Ammon's horn (tissue), 1 donor: ENCODE data around the gene MAPRE2.
"Not testable (repeated sequence)": the region's sequence is repeated elsewhere in the genome, so short reads cannot be mapped to it uniquely, and the experiment has no call there.

Source experiments
- DNase-seq: peaks from one replicate; pipeline ENCODE4 v3.0.0-alpha.2; 2016; ENCODE audit warnings: low spot score

The MAPRE2 gene

DNA sequence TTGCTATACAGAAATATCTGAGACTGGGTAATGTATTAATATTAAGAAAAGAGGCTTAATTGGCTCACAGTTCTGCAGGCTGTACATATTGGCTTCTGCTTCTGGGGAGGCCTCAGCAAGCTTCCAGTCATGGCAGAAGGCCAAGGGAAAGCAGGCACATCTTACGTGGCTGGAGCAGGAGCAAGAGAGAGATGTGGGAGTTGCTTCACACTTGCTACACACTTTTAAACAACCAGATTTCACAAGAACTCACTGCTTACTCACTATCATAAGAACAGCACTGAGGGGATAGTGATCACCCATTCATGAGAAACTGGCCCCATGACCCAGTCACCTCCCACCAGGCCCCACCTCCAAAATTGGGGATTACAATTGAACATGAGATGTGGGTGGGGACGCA lies 50.6 kb downstream of the MAPRE2 start:
- no peak for DNase-seq

DNA sequence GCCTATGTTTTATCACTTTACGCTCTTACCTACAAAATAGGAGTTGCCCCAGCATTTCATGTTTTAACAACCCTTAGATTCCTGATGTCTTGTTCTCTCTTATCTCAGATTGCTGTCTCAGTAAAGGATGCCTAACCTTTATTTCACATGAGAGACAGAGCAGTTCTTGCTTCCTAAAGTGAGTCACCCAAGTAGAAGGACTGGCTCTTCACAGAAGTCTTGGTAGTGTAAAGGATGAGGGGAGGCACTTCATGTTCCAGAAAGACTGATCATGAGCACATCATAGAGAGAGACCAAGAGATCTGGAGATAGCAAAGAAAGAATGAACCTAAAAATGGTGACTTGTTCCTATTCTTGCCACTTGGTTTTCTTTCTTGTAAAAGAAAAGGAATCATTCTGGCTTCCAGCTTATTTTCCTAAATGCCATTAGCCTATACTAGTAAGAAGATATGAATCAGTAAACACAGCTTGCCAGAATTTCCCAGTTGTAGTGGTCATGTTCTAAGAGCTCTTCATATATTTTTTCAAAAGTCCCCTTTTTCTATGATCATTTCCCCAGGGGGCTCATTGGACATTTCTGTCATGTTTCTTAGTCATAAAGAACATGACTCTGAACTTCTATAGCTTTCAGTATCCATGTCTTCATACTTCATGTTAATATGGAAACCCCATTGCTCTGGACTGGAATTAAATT lies 54.9 kb downstream of the MAPRE2 start:
- no peak for DNase-seq

DNA sequence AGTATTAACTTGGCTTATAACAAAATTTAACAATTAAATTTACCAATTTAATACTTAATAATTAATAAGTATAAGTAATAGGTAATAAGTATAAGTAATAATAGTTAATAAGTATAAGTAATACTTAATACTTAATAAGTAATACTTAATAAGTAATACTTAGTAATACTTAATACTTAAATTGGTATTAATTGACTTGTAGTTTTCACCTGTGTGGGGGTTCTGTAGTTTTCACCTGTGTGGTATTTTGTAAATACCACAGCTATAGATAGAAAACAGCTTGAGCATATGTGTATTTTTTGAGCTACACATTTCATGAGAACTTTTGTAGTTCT lies 55.4 kb downstream of the MAPRE2 start:
- DNase-seq, result no peak

DNA sequence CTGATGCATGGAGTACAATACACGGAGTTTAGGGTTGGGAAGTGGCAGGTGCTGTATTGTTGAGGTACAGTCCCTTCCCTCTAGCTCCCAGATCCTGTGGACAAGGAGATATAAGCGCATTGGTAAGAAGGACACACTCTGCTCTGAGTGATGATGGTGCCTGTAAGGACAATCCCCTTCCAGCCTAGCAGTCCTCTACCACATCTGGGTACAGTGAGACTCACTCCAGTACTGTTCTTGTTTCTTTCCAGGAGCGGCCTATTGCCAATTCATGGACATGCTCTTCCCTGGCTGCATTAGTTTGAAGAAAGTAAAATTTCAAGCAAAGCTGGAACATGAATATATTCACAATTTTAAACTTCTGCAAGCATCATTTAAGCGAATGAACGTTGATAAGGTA lies 56.0 kb downstream of the MAPRE2 start:
- DNase-seq, result no peak

DNA sequence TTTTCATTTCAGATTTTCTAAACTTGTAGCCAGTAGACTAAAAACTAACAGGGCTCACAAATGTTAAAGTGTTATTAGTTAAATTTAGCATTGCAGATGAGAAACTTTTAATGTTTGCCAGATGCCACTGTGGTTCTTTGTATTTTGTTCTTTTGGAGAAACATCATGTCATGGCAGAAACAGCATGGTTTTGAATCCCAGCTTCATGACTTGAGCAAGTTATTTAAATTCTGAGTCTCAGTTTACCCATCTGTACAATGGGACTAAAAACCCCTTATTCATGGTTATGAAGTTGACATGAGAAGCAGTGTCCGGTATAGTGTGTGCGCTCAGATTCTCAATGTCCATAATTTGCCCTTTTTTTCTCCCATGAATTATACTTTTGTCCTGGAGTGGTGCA lies 56.5 kb downstream of the MAPRE2 start:
- DNase-seq, result no peak

DNA sequence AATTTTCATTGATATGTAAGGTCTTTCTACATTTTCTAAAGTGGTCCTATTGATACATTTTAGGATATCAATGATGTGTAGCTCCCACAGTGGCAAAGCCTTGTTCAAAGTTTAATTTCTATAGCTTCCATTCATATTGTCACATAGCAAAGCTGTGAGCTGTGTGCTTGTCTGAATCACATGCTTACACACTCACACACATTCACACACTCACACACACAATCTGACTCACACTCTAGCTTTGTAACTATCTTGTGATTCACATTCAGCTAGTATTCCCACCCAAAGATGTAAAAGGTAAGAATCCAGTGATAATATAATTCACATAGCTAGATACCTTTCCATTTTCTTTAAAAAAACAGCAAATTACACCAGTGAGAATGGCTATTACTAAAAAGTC lies 58.7 kb downstream of the MAPRE2 start:
- DNase-seq, result no peak

DNA sequence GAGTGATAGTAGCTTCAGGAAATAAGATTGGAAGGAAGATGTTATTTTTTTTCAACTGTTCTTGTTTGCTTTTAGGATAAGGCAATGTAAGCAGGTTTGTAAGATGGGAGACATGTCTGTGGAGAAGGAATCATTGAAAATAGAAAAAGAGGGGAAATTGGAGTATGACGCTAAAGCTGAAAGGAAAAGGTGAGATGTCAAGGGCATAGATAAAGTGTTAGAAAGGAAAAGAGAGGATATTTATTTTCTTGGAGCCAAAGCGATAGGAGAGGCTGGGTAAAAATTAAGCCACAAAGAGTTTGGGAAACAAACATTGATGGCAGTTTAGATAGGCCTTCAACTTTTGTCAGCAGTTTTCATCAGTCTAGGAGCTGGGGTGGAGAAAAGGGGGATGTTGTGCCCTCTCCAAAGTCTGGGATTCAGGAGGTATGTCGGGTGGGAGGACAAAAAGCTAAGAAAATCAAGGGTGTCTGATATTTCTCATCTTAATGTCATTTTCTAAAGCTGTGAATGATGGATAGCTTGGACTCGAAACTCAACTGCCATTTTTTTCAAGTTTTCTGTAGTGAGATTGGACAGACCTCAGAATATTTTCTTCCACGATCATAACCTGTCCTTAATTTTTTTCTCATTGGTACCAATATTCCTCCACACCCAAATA lies 63.3 kb downstream of the MAPRE2 start:
- DNase-seq, result no peak

DNA sequence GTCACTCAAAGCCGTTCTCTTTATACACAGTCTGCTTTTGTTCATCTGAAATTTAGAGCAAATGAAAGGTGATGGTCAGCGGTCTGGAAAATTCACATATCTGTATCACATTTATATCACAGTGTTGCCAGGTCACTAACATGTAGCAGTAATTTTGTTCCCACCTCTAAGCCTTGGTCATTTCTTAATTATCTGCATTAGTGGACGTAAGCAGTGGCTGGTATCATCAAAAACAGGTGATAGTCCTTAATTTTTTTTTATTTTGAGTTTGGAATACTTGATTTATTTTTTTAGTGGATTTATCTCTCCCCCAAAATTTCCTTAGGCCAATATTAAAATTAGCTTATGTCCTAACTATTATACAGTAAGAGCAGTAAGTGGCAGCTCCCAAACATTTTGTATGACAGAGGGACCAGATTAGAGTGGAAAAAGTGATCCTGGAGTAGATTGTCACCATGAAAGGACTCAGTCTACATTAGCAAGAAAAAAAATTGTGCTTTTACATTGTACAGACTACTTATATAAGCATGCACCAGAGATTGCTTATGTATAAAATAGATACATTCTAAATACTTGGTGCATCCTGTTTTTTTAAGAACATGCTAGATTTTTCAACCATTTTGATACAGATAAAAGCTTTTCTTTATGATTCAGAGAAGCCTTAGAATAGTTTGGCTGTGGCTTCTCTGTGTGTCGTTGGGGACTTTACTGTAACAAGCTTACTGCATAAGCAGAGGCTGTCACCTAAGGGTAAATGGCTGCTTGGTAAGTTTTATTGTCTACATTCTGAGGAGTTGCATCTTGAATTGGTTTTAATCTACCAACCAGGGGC lies 65.0 kb downstream of the MAPRE2 start:
- no peak for DNase-seq

DNA sequence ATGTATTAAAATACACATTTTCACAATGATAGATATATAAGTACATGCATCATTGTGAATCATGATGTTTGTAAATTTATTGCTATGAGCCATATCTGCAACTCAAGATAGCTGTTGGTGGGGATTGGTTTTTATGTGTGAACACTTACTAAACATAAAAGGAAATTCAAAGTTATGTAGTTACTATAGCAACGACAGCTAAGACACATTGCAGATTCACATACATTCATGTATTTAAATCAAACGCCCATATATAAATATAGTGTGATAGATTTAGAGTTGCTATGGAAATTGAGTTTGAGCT lies 65.6 kb downstream of the MAPRE2 start:
- DNase-seq, result no peak

DNA sequence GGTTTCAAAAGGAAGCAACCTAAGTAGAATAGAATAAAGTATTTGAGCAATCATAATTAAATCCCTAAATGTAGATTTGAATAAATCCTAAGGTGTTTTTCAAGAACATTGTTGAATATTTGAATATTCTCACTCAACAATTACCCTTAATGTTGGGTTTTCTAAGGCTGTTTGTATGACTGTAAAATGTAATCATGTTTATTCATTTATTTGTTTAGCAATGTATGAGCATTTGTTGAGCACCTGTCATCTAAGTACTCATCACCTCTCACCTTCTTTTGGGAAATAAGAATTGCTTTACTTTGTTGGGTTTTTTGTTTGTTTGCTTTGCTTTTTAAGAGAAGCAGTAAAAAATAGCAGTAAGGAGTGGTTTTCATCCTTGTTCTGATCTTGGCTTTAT lies 66.0 kb downstream of the MAPRE2 start:
- DNase-seq, result no peak

DNA sequence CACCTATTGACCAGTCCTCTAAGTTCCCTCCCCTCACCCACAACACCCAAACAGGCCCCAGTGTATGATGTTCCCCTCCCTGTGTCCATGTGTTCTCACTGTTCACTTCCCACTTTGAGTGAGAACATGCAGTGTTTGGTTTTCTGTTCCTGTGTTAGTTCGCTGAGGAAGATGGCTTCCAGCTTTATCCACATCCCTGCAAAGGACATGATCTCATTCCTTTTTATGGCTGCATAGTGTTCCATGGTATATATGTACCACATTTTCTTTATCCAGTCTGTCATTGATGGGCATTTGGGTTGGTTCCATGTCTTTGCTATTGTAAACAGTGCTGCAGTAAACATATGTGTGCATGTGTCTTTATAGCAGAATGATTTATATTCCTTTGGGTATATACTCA lies 66.9 kb downstream of the MAPRE2 start:
- not testable (repeated sequence) for DNase-seq

DNA sequence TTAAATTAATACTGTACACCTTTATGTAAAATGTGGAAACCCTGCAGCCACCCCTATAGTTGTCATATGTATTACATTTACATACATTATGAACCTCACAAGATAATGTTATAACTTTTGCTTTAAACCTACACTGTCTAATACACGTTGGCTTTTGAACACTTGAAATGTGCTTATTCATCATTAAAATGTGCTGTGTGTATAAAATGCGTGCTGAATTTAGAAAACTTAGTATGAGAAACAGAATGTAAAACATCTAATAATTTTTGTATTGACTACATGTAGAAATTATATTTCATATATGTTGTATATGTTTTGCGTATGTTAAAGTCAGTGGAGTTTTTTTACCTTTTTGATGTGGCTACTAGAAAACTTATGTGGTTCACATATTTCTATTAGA lies 68.8 kb downstream of the MAPRE2 start:
- DNase-seq, result no peak

DNA sequence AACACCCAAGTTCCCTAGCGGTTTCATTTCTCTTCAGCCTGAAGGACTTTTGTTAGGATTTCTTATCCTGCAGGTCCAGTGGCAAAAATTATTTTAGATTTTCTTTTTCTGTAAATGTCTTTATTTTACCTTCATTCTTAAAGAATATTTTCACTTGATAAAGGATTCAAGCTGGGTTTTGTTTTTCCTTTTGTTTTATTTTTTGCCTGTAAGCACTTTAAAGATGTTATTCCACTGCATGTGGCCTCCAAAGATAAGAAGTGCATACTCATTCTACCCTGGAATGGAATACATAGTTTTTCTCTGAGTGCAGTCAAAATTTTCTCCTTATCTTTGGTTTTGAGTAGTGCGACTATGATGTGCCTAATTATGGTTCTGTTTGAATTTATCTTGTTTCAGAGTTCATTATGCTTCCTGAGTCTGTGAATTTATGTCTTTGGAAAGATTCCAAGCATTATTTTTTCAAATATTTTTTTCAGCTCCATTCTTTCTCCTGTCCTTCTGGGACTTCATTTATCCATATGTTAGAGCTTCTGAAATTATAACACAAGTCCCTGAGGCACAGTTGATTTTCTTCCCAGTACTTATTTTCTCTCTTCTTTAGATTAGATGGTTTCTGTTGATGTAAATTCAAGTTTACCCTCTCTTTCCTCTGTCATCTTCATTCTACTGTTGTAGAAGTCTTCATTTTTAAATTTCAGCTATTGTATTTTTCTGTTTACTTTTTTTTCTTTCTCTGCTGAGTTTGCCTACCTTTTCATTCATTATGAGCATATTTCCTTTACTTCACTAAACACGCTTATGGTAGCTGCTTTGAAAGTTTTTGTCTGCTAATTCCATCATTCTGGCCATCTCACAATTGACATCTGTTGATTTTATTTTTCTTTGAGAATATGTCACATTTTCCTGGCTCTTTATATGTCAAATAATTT lies 69.6 kb downstream of the MAPRE2 start:
- DNase-seq, result no peak

DNA sequence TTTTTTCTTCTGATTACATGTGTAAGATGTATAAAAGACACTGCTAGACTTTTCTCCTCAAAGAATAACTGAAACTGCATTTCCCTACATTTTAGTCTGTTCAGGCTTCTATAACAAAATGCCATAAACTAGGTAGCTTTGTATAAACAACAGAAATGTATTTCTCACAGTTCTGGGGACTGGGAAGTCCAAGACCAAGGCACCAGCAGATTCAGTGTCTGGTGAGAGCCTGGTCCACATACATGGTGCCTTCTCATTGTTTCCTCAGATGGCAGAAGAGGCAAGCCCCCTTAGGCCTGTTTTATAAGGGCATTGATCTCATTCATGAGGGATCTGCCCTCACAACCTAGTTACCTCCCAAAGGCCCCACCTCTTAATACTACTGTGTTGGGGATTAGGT lies 71.5 kb downstream of the MAPRE2 start:
- no peak for DNase-seq

DNA sequence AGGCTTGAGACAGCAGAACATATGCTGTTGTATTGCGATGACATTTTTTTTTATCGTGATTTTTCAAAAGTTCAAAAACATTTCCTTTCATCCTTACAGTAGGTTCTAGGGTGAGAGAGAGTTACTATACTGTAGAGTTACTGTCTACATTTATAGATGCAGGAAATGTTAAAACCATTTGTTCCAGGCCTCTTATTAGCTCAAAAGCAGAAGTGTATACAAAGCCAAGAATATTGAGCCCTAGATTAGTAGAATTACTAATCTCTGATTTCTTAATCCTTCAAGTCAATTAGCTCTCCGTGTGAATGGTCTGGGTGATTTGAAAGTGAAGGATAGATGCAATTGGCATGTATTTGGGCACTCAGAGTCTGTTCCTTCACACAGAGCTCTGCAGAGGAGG lies 73.1 kb downstream of the MAPRE2 start:
- no peak for DNase-seq

DNA sequence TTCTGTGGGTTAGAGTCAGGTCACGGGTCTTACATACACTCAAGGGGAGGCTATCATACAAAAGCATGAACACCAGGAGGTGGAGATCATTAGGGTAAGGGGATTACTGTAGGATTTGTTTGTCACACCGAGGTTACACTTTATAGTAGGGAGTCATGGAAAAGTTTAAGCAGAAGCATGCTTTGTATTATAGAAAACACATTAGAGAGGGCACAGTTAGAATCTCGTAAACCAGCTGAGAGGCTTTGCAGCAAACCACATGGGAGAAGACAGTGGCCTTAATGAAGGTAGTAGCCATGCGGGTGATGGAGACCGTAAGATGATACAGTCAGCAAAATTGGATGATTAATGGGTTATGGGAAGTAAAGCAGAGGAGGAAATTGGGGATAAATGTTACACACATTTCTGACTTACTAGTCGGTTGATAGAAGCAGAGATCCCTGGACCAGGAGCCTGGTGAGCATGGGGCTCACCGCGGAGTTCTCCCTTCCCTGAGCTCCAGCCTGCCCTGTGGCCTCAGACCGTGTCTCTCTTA lies 75.6 kb downstream of the MAPRE2 start:
- DNase-seq, result no peak

DNA sequence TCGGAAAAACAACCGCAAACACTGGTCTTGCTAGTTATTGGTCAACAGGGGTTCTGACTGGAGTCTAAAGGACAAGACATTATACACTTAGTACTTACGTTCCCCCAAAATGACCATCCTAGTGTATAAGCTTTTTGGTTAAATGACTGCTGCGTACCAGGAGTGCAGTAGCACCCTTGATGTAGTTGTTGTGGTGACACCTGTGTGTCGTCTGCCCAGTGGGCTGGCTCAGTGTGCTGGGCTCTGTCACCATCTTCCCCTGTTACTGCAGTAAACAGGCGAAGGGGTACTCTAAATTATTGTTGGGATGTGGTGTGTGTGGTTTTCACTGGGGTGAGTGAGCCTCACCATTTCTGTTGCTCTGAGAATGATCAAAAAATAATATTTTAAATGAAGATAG lies 76.2 kb downstream of the MAPRE2 start:
- no peak for DNase-seq

DNA sequence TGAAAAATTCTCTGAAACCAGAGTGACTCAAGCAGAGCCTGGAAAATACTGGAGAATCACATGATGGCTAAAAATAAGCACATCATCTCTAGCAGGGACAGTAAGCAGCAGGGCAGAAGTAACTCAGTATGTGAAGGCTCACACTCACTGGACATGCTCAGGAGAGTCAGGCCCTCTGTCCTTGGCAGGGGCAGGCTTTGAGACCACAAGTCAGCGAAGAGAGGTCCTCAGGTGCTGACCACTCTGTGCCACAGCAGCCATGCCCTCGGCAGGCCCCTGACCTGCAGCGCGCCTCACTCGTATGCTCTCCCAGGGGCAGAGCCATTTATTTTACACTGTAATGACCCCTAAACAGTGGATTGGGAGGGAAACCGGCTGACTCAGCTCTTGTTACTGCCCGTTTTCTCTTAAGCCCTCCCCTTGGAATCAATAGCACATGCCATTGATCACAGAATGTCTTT lies 76.8 kb downstream of the MAPRE2 start:
- DNase-seq, result peak; percentile 73

DNA sequence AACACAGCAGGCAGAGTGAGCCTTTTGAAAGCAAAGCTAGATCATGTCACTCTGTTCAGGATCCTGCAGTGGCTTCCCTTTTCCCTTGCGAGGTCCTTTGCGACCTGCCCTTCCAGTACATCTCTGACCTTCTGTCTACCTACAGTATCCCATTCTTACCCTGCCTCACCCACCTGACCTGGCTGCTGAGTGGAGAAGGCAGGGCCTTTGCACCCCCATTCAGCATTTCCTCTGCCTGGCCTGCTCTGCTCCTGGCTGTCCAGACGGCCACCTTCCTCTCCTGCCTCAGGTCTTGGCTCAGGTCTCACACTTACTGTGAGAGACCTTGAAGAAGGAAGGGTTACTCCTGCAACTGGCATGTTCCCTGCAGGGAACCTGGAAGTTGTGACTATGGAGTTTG lies 77.4 kb downstream of the MAPRE2 start:
- no peak for DNase-seq

DNA sequence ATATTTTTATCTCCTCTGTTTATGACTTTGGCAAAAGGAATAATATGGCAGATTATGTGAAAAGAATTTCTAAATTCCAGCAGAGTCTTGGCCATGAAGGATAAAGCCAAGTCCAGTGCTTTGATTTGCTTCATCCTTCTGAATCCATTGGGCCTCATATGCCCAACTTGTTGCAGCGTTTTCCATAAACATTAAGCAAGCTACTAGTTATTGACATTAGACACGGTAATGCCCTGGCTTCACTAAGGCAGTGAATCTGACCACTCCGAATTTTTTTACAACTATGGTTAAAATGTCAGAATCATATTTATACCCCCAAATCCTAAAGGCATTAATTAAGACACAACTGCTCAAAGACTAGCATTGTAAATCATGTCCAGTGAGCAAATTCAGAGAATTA lies 79.8 kb downstream of the MAPRE2 start:
- no peak for DNase-seq

DNA sequence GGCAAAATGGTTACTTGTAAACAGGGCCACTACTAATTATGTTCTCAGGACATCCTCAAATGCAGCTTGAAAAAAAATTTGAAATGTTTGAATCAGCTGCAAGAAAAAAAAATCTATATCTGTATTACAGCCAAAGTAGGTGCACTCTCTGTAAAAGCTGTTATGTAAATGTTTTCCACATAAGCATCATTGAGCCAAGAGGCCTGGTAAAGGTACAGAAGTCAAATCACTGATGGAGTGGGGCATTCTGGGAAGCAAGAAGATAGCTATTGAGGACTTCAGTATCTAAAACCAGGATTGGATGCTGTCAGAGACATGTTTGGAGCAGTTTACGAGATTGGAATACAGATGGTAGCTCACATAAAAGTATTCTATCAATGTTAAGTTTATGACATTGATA lies 80.3 kb downstream of the MAPRE2 start:
- no peak for DNase-seq

DNA sequence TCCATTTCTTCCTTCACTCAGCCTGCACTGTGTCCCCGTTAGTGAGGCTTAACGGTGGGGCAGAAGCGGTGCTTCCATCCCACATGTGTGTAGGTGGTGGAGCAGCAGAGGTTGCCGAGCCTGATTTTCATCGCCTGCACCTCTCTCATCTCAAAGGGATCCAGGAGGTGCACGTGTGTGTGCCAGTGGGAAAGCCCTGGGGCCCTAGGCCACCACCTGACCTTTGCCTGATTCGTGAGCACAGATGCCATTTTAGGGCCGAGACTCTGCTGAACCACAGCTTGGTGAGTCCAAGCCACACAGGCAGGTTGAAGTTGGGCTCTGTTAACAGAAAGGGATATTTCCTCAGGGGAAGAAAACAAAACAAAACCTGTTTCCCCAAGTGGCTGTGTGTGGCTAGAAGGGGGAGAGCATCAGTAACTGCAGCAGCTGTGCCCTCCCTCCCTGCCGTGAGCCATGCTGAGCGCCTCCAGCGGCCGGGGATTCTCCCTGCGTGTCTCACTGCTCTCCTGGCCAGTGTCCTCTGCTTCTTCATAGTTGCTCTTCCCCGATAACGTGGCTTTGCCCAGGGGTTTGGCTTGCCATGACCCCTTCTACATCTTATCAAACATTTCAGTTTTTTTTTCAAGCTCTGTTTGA lies 81.5 kb downstream of the MAPRE2 start:
- DNase-seq, result peak; percentile 78
